Adrenal gland (tissue), 5 donors: ENCODE results near the gene BPIFB1.

Experiments used
- CTCF ChIP-seq, 6 experiments: fragments of 450-650 bp in 4 of 6; fragments of 200-600 bp in 2 of 6; sonication (generic) in 1 of 6; IDR thresholded peaks; 1 replicate in 5 of 6; 2 replicates in 1 of 6; pipeline versions ENCODE4 v1.5.1 to v1.8.0; 2016 to 2021; ENCODE audit warnings: antibody characterized with exemption in 6 of 6, mild to moderate bottlenecking in 2 of 6, moderate library complexity in 1 of 6
- POLR2A ChIP-seq, 2 donors: fragments of 450-650 bp; IDR thresholded peaks; one replicate each; pipeline ENCODE4 v1.6.1; 2017; ENCODE audit warnings: antibody characterized with exemption in 2 of 2, mild to moderate bottlenecking in 2 of 2, moderate library complexity in 1 of 2
- donor health status: DM: no; HTN: no; CAD: no.

GRCh38 chr20:33296206-33296605 lies 13.2 kb downstream of the BPIFB1 start:
- TF ChIP-seq CTCF (IDR thresholded peaks at IDR 0.05): no peak
- no peak for TF ChIP-seq POLR2A (IDR thresholded peaks at IDR 0.05)
